Chondrocyte (in vitro differentiated cells): ENCODE data around the gene DENND2A. TPM values are rescaled to one million over a fixed set of nuclear protein-coding genes. Genes with fewer than 3 reads are reported as not detected.
"Not testable (repeated sequence)": the region's sequence is repeated elsewhere in the genome, so short reads cannot be mapped to it uniquely, and the experiment has no call there.

Source experiments
- DNase-seq: peaks from one replicate; pipeline ENCODE4 v3.0.0; 2021; ENCODE audit warnings: mixed read lengths, low spot score
- H3K27ac Mint-ChIP-seq: one replicate; pipeline ENCODE4 v1.8.0; 2021; ENCODE audit warnings: mild to moderate bottlenecking, moderate library complexity, mixed read lengths; ENCODE audit not compliant: unreplicated experiment
- H3K27me3 Mint-ChIP-seq: 2 replicates; pipeline ENCODE4 v1.8.0; 2021; ENCODE audit warnings: low read depth, mixed read lengths
- H3K36me3 Mint-ChIP-seq: 2 replicates; pipeline ENCODE4 v1.8.0; 2021; ENCODE audit warnings: low read depth, mixed read lengths
- H3K4me1 Mint-ChIP-seq: 2 replicates; pipeline ENCODE4 v1.8.0; 2021; ENCODE audit warnings: low read depth, mild to moderate bottlenecking, mixed read lengths
- H3K4me3 Mint-ChIP-seq: one replicate; pipeline ENCODE4 v1.8.0; 2021; ENCODE audit warnings: mild to moderate bottlenecking, moderate library complexity, mixed read lengths; ENCODE audit not compliant: unreplicated experiment
- H3K9me3 Mint-ChIP-seq: 2 replicates; pipeline ENCODE4 v1.8.0; 2021; ENCODE audit warnings: low read depth, mixed read lengths
- CTCF ChIP-seq: fragments of 200-600 bp; sonication (generic); IDR thresholded peaks from 2 replicates; pipeline ENCODE4 v1.5.0; 2021; ENCODE audit warnings: antibody characterized with exemption, mild to moderate bottlenecking, moderate library complexity
- total RNA-seq: library from RNA; stranded (reverse); gene quantifications from 3 replicates; pipeline ENCODE4 v1.2.1, GENCODE V29; 2021

Gene DENND2A
- total RNA-seq, 1 donor from 2014 or later: 16.0 TPM

- peaks cover 17% of the 10 kb centered on the region for H3K4me1 Mint-ChIP-seq
- no peaks in the 10 kb centered on the region for H3K27me3 Mint-ChIP-seq
- H3K9me3 Mint-ChIP-seq: no peaks in the 10 kb centered on the region
- H3K27ac Mint-ChIP-seq: no peak overlapping the region
- DNase-seq: no peak
- no peak overlapping the region for H3K4me3 Mint-ChIP-seq
- H3K36me3 Mint-ChIP-seq: no peaks in the 10 kb centered on the region
- no peak for TF ChIP-seq CTCF
Observed at GRCh38 chr7:140509789-140510188, 130.8 kb downstream of the DENND2A start.

- H3K27ac Mint-ChIP-seq, H3K4me3 Mint-ChIP-seq, H3K9me3 Mint-ChIP-seq, DNase-seq, H3K36me3 Mint-ChIP-seq, H3K27me3 Mint-ChIP-seq: not testable (repeated sequence)
- peaks cover 16% of the 10 kb centered on the region for H3K4me1 Mint-ChIP-seq
Observed at GRCh38 chr7:140507556-140507955, 133.1 kb downstream of the DENND2A start.

- H3K27me3 Mint-ChIP-seq: no peaks in the 10 kb centered on the region
- peak; percentile 67 for TF ChIP-seq CTCF
- H3K9me3 Mint-ChIP-seq: no peaks in the 10 kb centered on the region
- DNase-seq: no peak
- H3K4me3 Mint-ChIP-seq: no peak overlapping the region
- H3K36me3 Mint-ChIP-seq: no peaks in the 10 kb centered on the region
- peaks cover 12% of the 10 kb centered on the region for H3K4me1 Mint-ChIP-seq
- peak overlapping the region; percentile 66 for H3K27ac Mint-ChIP-seq
Observed at GRCh38 chr7:140506788-140507464, 133.7 kb downstream of the DENND2A start.

- DNase-seq: no peak
- H3K4me3 Mint-ChIP-seq: no peak overlapping the region
- peaks cover 8% of the 10 kb centered on the region for H3K4me1 Mint-ChIP-seq
- H3K9me3 Mint-ChIP-seq: no peaks in the 10 kb centered on the region
- H3K27me3 Mint-ChIP-seq: no peaks in the 10 kb centered on the region
- H3K36me3 Mint-ChIP-seq: no peaks in the 10 kb centered on the region
- no peak for TF ChIP-seq CTCF
- no peak overlapping the region for H3K27ac Mint-ChIP-seq
Observed at GRCh38 chr7:140501966-140502365, 138.6 kb downstream of the DENND2A start.

- not testable (repeated sequence) for DNase-seq, H3K36me3 Mint-ChIP-seq, H3K9me3 Mint-ChIP-seq, H3K27me3 Mint-ChIP-seq, H3K4me1 Mint-ChIP-seq, H3K4me3 Mint-ChIP-seq, H3K27ac Mint-ChIP-seq
Observed at GRCh38 chr7:140497807-140498206, 142.8 kb downstream of the DENND2A start.

GRCh38 chr7:140497241-140497769, 143.3 kb downstream of the DENND2A start:
- no peak overlapping the region for H3K4me3 Mint-ChIP-seq
- no peaks in the 10 kb centered on the region for H3K27me3 Mint-ChIP-seq
- no peak for DNase-seq
- H3K9me3 Mint-ChIP-seq: no peaks in the 10 kb centered on the region
- no peak for TF ChIP-seq CTCF
- no peaks in the 10 kb centered on the region for H3K36me3 Mint-ChIP-seq
- H3K27ac Mint-ChIP-seq: no peak overlapping the region
- H3K4me1 Mint-ChIP-seq: no peaks in the 10 kb centered on the region
